GM12891 (cell line): ENCODE results near the gene TCF7L2.

ENCODE experiments used
- PAX5 ChIP-seq: IDR thresholded peaks from 2 replicates; pipeline ENCODE4 v1.6.1; 2011; ENCODE audit warnings: low read length, moderate library complexity, mild to moderate bottlenecking; ENCODE audit not compliant: insufficient read depth, severe bottlenecking
- POLR2A ChIP-seq: IDR thresholded peaks from 2 replicates; pipeline ENCODE4 v1.6.1; 2011; ENCODE audit warnings: low read depth, low read length, control low read depth
- POLR2AphosphoS5 ChIP-seq: IDR thresholded peaks from 2 replicates; pipeline ENCODE4 v1.6.1; 2011; ENCODE audit warnings: low read depth, low read length, control low read depth
- POU2F2 ChIP-seq: IDR thresholded peaks from 2 replicates; pipeline ENCODE4 v1.6.1; 2011; ENCODE audit warnings: low read depth, mild to moderate bottlenecking, control low read depth, low read length, moderate library complexity
- SPI1 ChIP-seq: IDR thresholded peaks from 2 replicates; pipeline ENCODE4 v1.6.1; 2011; ENCODE audit warnings: low read depth, low read length, control low read depth
- TAF1 ChIP-seq: IDR thresholded peaks from 2 replicates; pipeline ENCODE4 v1.6.1; 2011; ENCODE audit warnings: low read depth, low read length, control low read depth

DNA sequence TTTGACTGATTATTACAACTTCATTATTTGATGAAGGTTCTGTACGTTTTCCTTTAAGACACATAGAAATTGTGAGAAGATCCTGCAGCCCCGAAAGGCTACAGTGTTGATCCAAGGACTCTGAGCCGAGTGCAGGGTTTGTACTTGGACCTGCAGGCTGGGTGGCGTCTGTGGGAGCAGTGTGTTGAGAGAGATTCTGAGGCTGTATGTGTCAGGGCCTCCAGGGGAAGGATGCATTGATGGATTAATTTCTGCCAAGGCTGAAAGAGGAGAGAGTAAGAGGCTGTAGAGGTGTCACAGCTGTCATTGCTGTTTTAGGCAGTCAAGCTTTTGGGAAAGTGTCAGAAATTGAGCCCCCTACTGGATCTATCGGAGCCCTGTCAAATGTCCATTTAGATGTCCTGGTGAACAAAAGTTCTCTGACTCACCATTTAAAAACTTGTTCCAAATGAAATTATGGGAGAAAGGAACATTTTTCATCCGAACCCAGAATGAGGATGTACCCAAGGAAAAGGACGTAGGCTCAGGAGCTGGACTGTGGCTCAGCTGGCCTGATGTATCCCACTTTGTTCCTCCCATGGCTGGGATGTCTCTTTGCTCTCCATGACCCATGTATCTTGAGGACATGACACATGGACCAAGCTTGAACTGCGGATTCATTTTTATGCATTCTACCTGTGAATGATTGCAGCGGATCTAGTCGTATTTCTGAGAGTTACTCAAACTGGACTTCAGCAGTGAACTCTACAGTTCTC is 102.2 kb downstream of the TCF7L2 start:
- TF ChIP-seq TAF1 (no peak), POLR2A (no peak), POLR2AphosphoS5 (no peak), POU2F2 (no peak), SPI1 (no peak), PAX5 (no peak)
